Measurements from ENCODE around the gene NAPB. TPM values are rescaled to one million over a fixed set of nuclear protein-coding genes. Genes with fewer than 3 reads are reported as not detected.
A peak's percentile ranks its signal among the peaks of the same experiment; 100 is the strongest.

The NAPB gene
- total RNA-seq, 1 donor from 2014 or later: 13.1 TPM

- Mint-ChIP-seq H3K36me3 (ENCODE audit: low read depth, unreplicated experiment) (peaks cover 12% of the 10 kb centered on the region), H3K27me3 (ENCODE audit: low read depth, unreplicated experiment) (no peaks in the 10 kb centered on the region), H3K9me3 (ENCODE audit: unreplicated experiment) (no peaks in the 10 kb centered on the region), H3K27ac (ENCODE audit: unreplicated experiment) (peak overlapping the region; percentile 47), H3K4me1 (ENCODE audit: low read depth, unreplicated experiment) (peaks cover 36% of the 10 kb centered on the region), H3K4me3 (ENCODE audit: unreplicated experiment) (no peak overlapping the region)
- FAIRE-seq (no peak), DNase-seq (ENCODE audit: low read depth) (no peak)
- H4K20me1 ChIP-seq (ENCODE audit: insufficient read depth, low read length): peaks cover 74% of the 10 kb centered on the region
- H3K27ac ChIP-seq (ENCODE audit: low read depth, low read length): peak overlapping the region; percentile 30
- H3K4me1 ChIP-seq (ENCODE audit: insufficient read depth, low read length): peaks cover 19% of the 10 kb centered on the region
- H2AFZ ChIP-seq (ENCODE audit: low read depth, low read length): no peak overlapping the region
- no peaks in the 10 kb centered on the region for H3K27me3 ChIP-seq (ENCODE audit: insufficient read depth, low read length)
- H3K4me3 ChIP-seq (ENCODE audit: insufficient read depth, low read depth, low read length): no peak overlapping the region
- H3K9me3 ChIP-seq (ENCODE audit: insufficient read depth, low read depth, low read length): no peaks in the 10 kb centered on the region
- H3K9ac ChIP-seq (ENCODE audit: low read length): no peak overlapping the region
- H3K79me2 ChIP-seq (ENCODE audit: insufficient read depth, low read length): peaks cover 68% of the 10 kb centered on the region
- peak overlapping the region; percentile 41 for H3K4me2 ChIP-seq (ENCODE audit: low read length)
- peaks cover 48% of the 10 kb centered on the region for H3K36me3 ChIP-seq (ENCODE audit: insufficient read depth, low read length)
- TF ChIP-seq EZH2 (IDR thresholded peaks at IDR 0.05; ENCODE audit: insufficient read depth, low read length) (no peak), CTCF (IDR thresholded peaks at IDR 0.05; ENCODE audit: insufficient read depth, low read depth, low read length) (no peak)
Observed at GRCh38 chr20:23368316-23369071, 52.8 kb downstream of the NAPB start.

- Histone ChIP-seq H3K4me2 (ENCODE audit: low read length) (peak overlapping the region; percentile 41), H3K9ac (ENCODE audit: low read length) (no peak overlapping the region), H2AFZ (ENCODE audit: low read depth, low read length) (no peak overlapping the region), H3K36me3 (ENCODE audit: insufficient read depth, low read length) (peaks cover 46% of the 10 kb centered on the region), H3K27ac (ENCODE audit: low read depth, low read length) (peak overlapping the region; percentile 30), H4K20me1 (ENCODE audit: insufficient read depth, low read length) (peaks cover 80% of the 10 kb centered on the region), H3K79me2 (ENCODE audit: insufficient read depth, low read length) (peaks cover 75% of the 10 kb centered on the region), H3K27me3 (ENCODE audit: insufficient read depth, low read length) (no peaks in the 10 kb centered on the region), H3K9me3 (ENCODE audit: insufficient read depth, low read depth, low read length) (no peaks in the 10 kb centered on the region), H3K4me3 (ENCODE audit: insufficient read depth, low read depth, low read length) (no peak overlapping the region), H3K4me1 (ENCODE audit: insufficient read depth, low read length) (peaks cover 26% of the 10 kb centered on the region)
- peaks cover 42% of the 10 kb centered on the region for H3K4me1 Mint-ChIP-seq (ENCODE audit: low read depth, unreplicated experiment)
- no peak overlapping the region for H3K27ac Mint-ChIP-seq (ENCODE audit: unreplicated experiment)
- no peak for TF ChIP-seq CTCF (IDR thresholded peaks at IDR 0.05; ENCODE audit: insufficient read depth, low read depth, low read length)
- no peak for TF ChIP-seq EZH2 (IDR thresholded peaks at IDR 0.05; ENCODE audit: insufficient read depth, low read length)
- peaks cover 11% of the 10 kb centered on the region for H3K36me3 Mint-ChIP-seq (ENCODE audit: low read depth, unreplicated experiment)
- DNase-seq (ENCODE audit: low read depth) (no peak), FAIRE-seq (no peak)
- no peaks in the 10 kb centered on the region for H3K27me3 Mint-ChIP-seq (ENCODE audit: low read depth, unreplicated experiment)
- peak overlapping the region; percentile 24 for H3K4me3 Mint-ChIP-seq (ENCODE audit: unreplicated experiment)
- H3K9me3 Mint-ChIP-seq (ENCODE audit: unreplicated experiment): no peaks in the 10 kb centered on the region
Observed at GRCh38 chr20:23367770-23368169, 53.5 kb downstream of the NAPB start.

GRCh38 chr20:23366384-23366783, 54.9 kb downstream of the NAPB start:
- Histone ChIP-seq H4K20me1 (ENCODE audit: insufficient read depth, low read length) (peaks cover 82% of the 10 kb centered on the region), H3K9me3 (ENCODE audit: insufficient read depth, low read depth, low read length) (no peaks in the 10 kb centered on the region), H3K4me3 (ENCODE audit: insufficient read depth, low read depth, low read length) (no peak overlapping the region), H3K36me3 (ENCODE audit: insufficient read depth, low read length) (peaks cover 34% of the 10 kb centered on the region), H3K79me2 (ENCODE audit: insufficient read depth, low read length) (peaks cover 80% of the 10 kb centered on the region), H3K27ac (ENCODE audit: low read depth, low read length) (no peak overlapping the region), H3K4me2 (ENCODE audit: low read length) (peak overlapping the region; percentile 41), H3K9ac (ENCODE audit: low read length) (no peak overlapping the region), H3K4me1 (ENCODE audit: insufficient read depth, low read length) (peaks cover 28% of the 10 kb centered on the region), H2AFZ (ENCODE audit: low read depth, low read length) (no peak overlapping the region), H3K27me3 (ENCODE audit: insufficient read depth, low read length) (no peaks in the 10 kb centered on the region)
- H3K4me3 Mint-ChIP-seq (ENCODE audit: unreplicated experiment): peak overlapping the region; percentile 24
- TF ChIP-seq CTCF (IDR thresholded peaks at IDR 0.05; ENCODE audit: insufficient read depth, low read depth, low read length) (no peak), EZH2 (IDR thresholded peaks at IDR 0.05; ENCODE audit: insufficient read depth, low read length) (no peak)
- H3K36me3 Mint-ChIP-seq (ENCODE audit: low read depth, unreplicated experiment): peaks cover 11% of the 10 kb centered on the region
- H3K9me3 Mint-ChIP-seq (ENCODE audit: unreplicated experiment): no peaks in the 10 kb centered on the region
- no peaks in the 10 kb centered on the region for H3K27me3 Mint-ChIP-seq (ENCODE audit: low read depth, unreplicated experiment)
- DNase-seq (ENCODE audit: low read depth) (no peak), FAIRE-seq (no peak)
- H3K27ac Mint-ChIP-seq (ENCODE audit: unreplicated experiment): no peak overlapping the region
- H3K4me1 Mint-ChIP-seq (ENCODE audit: low read depth, unreplicated experiment): peaks cover 42% of the 10 kb centered on the region

All from astrocyte (in vitro differentiated cells and primary cell).